ENCODE data around the gene CMYA5. TPM values are rescaled to one million over a fixed set of nuclear protein-coding genes. Genes with fewer than 3 reads are reported as not detected.

The CMYA5 gene
- total RNA-seq, 1 experiment from 2014 or later: 0.81 TPM

- POLR2A ChIA-PET (ENCODE audit: unreplicated experiment): interaction anchor here (0.6 kb wide), 1 partner anchor 15 kb away, joined by 7 read pairs; no protein-coding TSS in a partner anchor
Measured at GRCh38 chr5:79792463-79792862, 102.8 kb downstream of the CMYA5 start.

GRCh38 chr5:79793304-79793703, 103.7 kb downstream of the CMYA5 start:
- no peak overlapping the region for H3K4me2 ChIP-seq
- BruUV-seq (replicated peaks): no TSS peak
- ChIA-PET CTCF (interaction anchor here (0.5 kb wide), 2 partner anchors 9 to 1094 kb away, joined by 3 to 5 read pairs; no protein-coding TSS in a partner anchor), POLR2A (ENCODE audit: unreplicated experiment) (no interaction called here)
- H3F3A ChIP-seq (ENCODE audit: insufficient read depth, low read depth): no peaks in the 10 kb centered on the region
- intact Hi-C loops (cut with micrococcal nuclease; ENCODE audit: unreplicated experiment): no loop called here
- TF ChIP-seq CTCF (conservative IDR thresholded peaks at IDR 0.05): no peak
- no peak for TF ChIP-seq EZH2 (IDR thresholded peaks at IDR 0.05; ENCODE audit: low read depth)
- H3K4me3 ChIP-seq: no peak overlapping the region
- DNase-seq: no peak
- no peaks in the 10 kb centered on the region for H3K79me2 ChIP-seq (ENCODE audit: low read depth)
- H3K36me3 ChIP-seq (ENCODE audit: low read depth): no peaks in the 10 kb centered on the region
- H3K4me1 ChIP-seq (replicated peaks; ENCODE audit: insufficient read depth): no peaks in the 10 kb centered on the region
- H3K9me2 ChIP-seq (ENCODE audit: insufficient read depth): no peaks in the 10 kb centered on the region
- no peak overlapping the region for H3K27ac ChIP-seq
- H4K20me1 ChIP-seq (ENCODE audit: insufficient read depth): no peaks in the 10 kb centered on the region
- no peak overlapping the region for H2AFZ ChIP-seq
- H3K27me3 ChIP-seq (ENCODE audit: insufficient read depth, low read depth): no peaks in the 10 kb centered on the region
- H3K9me3 ChIP-seq (ENCODE audit: insufficient read depth, low read depth): no peaks in the 10 kb centered on the region

More at GRCh38 chr5:79792463-79792862, 102.8 kb downstream of the CMYA5 start:
- no peak overlapping the region for H2AFZ ChIP-seq
- TF ChIP-seq CTCF (conservative IDR thresholded peaks at IDR 0.05) (no peak), EZH2 (IDR thresholded peaks at IDR 0.05; ENCODE audit: low read depth) (no peak)
- H3K4me3 ChIP-seq: no peak overlapping the region
- no peaks in the 10 kb centered on the region for H3K36me3 ChIP-seq (ENCODE audit: low read depth)
- intact Hi-C loops (cut with micrococcal nuclease; ENCODE audit: unreplicated experiment): no loop called here
- no peaks in the 10 kb centered on the region for H3K9me2 ChIP-seq (ENCODE audit: insufficient read depth)
- H4K20me1 ChIP-seq (ENCODE audit: insufficient read depth): no peaks in the 10 kb centered on the region
- H3K4me2 ChIP-seq: no peak overlapping the region
- H3K27ac ChIP-seq: no peak overlapping the region
- H3K9me3 ChIP-seq (ENCODE audit: insufficient read depth, low read depth): no peaks in the 10 kb centered on the region
- H3K27me3 ChIP-seq (ENCODE audit: insufficient read depth, low read depth): no peaks in the 10 kb centered on the region
- CTCF ChIA-PET: no interaction called here
- H3K79me2 ChIP-seq (ENCODE audit: low read depth): no peaks in the 10 kb centered on the region
- H3K4me1 ChIP-seq (replicated peaks; ENCODE audit: insufficient read depth): no peaks in the 10 kb centered on the region
- no peak for DNase-seq
- BruUV-seq (replicated peaks): no TSS peak
- H3F3A ChIP-seq (ENCODE audit: insufficient read depth, low read depth): no peaks in the 10 kb centered on the region

DNA sequence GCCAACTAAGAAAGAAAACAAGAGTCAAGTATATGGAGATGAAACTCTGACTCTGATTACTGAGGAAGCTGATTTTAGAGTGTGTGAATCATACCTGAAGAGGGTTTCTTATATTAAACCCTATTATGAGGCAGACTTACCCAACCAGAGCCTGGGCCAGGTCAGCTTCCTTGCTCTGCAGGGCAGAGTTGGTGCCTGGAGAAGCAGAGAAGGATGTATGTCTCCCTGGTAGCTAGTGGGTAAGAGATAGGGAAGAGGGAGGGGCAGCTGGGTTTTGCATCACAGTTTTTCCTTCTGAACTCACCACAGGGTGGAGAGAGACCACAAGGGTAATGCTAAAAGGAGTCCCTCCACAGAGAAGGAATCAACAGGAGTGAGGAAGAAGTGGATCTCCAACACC, 104.1 kb downstream of the CMYA5 start:
- Histone ChIP-seq H3K9me2 (ENCODE audit: insufficient read depth) (no peaks in the 10 kb centered on the region), H3K36me3 (ENCODE audit: low read depth) (no peaks in the 10 kb centered on the region), H3F3A (ENCODE audit: insufficient read depth, low read depth) (no peaks in the 10 kb centered on the region), H3K4me3 (no peak overlapping the region), H3K4me1 (replicated peaks; ENCODE audit: insufficient read depth) (no peaks in the 10 kb centered on the region), H3K9me3 (ENCODE audit: insufficient read depth, low read depth) (no peaks in the 10 kb centered on the region), H3K79me2 (ENCODE audit: low read depth) (no peaks in the 10 kb centered on the region), H3K27me3 (ENCODE audit: insufficient read depth, low read depth) (no peaks in the 10 kb centered on the region), H3K4me2 (no peak overlapping the region), H3K27ac (no peak overlapping the region), H2AFZ (no peak overlapping the region), H4K20me1 (ENCODE audit: insufficient read depth) (no peaks in the 10 kb centered on the region)
- DNase-seq: no peak
- POLR2A ChIA-PET (ENCODE audit: unreplicated experiment): no interaction called here
- intact Hi-C loops (cut with micrococcal nuclease; ENCODE audit: unreplicated experiment): no loop called here
- CTCF ChIA-PET: interaction anchor here (0.5 kb wide), 1 partner anchor 1095 kb away, joined by 3 read pairs; no protein-coding TSS in a partner anchor
- no TSS peak for BruUV-seq (replicated peaks)
- TF ChIP-seq EZH2 (IDR thresholded peaks at IDR 0.05; ENCODE audit: low read depth) (no peak), CTCF (conservative IDR thresholded peaks at IDR 0.05) (no peak)
